A673 (cell line): ENCODE measurements around the gene GPR22.

ENCODE experiments used
- CTCF ChIP-seq: fragments of 300-800, 200-600 bp; sonication (generic); conservative IDR thresholded peaks from 2 replicates; pipeline ENCODE4 v1.5.1; 2017; ENCODE audit warnings: low read depth, mild to moderate bottlenecking, antibody characterized with exemption, low read length, moderate library complexity, mixed read lengths
- EZH2 ChIP-seq: fragments of 200-600 bp; sonication (generic); IDR thresholded peaks from 2 replicates; pipeline ENCODE4 v1.6.1; 2017; ENCODE audit warnings: borderline replicate concordance, low read depth, mild to moderate bottlenecking, mixed read lengths, antibody characterized with exemption, low read length; ENCODE audit not compliant: poor library complexity, severe bottlenecking

- TF ChIP-seq CTCF = no peak
- no peak for TF ChIP-seq EZH2
Observed at GRCh38 chr7:107480932-107481331, 11.1 kb downstream of the GPR22 start.
